ENCODE results near the gene RIMS4. TPM values are rescaled to one million over a fixed set of nuclear protein-coding genes. Genes with fewer than 3 reads are reported as not detected.
A peak's percentile ranks its signal among the peaks of the same experiment; 100 is the strongest.

Gene RIMS4
- total RNA-seq, 1 donor from 2014 or later = not detected

DNA sequence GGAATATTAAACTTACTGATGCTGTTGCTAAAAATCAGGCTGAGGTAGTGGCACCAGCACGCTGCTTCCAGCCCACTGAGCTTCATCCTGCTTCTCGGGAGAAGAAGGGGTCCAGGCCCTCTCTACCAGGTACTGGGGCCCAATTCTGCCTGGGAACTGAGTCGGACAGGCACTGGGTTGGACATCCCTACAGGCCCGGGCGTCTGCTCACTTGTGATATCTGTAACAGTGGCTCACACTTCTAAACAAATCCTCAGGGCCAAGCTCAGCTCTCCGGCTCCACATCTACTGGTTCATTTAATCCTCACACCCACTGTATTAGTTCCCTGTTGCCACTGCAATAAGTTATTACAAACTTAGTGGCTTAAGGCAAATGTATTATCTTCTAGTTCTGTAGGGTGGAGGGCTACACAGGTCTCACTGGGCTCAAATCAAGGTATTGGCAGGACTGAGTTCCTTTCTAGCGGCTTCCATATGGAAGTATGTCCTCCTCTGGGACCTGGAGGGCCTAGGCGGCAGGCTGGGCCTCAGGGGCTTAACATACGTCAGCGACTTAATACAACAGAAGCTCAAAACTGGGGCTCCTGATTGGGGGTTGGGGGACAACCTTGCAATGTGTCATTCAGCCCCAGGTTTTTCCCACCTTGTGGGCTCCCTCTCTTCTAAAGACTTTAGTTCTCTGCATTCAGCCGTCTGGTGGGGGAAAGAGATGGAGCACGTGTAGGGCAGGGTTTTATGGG, 66.3 kb downstream of the RIMS4 start:
- no peak for DNase-seq (ENCODE audit: low read depth in 2 of 2)

DNA sequence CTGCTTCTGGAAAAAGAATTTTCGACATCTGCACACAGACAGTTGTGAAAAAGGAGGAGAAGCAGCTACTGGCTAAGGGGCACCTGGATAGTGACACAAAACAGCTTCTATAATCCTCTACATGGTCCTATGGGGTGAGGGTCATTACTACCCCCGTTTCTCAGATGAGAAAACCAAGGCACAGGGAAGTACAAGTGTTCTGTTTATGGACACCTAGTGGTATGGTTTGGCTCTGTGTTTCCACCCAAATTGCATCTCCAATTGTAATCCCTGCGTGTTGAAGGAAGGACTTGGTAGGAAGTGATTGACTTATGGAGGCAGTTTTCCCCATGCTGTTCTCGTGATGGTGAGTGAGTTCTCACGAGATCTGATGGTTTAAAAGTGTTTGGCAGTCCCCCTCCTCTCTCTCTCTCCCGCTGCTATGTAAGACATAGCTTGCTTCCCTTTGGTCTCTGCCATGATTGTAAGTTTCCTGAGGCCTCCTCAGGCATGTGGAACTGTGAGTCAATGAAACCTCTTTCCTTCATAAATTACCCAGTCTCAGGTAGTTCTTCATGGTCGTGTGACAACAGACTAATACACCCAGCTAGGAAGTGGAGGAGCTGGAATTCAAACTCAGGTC, 67.2 kb downstream of the RIMS4 start:
- DNase-seq (ENCODE audit: low read depth in 2 of 2) = no peak

DNA sequence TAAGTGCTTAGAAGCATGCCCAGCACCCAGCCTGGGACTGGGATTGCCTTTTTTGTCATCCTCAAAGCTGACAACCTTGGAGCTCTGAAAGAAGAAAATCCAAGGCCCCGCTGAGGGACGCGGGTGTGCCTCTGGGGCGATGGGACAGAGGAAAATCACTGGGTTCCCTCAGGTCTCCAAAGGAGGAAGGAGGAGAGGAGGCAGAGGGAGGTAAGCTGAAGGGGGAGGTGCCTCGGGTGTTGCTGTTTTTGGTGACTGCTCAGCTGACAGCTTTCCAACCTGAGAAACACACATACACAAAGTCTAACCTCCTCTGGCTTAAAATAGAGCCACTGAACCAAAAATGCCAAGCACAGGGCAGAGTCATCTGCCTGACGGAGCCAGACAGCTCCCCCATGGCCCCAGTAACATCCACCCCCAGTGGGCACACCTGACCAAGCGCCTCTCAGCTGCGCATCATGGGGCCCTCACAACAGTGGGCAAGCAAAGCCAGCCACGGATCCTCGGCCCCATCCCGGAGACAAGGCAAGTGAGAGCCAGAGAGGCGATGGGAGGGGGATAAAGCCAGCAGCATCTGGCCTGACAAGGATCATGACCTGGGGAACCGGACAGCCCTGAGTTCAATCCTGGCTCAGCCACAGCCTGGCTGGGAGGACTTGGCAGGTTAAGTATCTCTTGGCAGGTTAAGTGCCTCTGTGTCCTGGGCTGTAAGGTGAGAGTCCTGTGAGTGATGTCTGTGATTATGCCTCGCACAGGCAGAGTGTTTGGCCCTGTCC, 67.9 kb downstream of the RIMS4 start:
- no peak for DNase-seq (ENCODE audit: low read depth in 2 of 2)

DNA sequence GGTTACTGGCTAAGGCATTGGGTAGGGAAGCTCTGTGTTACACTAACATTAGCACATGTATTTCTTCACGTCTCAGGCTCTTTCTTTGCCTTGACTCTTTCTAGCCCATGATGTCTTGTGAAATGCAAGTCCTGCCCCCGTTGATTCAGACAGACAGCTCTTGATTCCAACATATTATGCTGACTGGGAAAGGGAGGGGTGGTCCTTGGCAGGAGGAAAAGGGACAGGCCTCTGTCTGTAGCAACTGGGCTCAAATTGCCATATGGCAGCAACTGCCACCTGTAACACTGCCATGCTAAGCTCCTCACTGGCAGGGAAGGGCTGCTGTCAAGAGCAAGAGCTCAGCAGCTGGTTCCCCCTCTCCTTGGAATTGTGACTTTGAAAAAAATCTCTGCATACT, 70.4 kb downstream of the RIMS4 start:
- DNase-seq (ENCODE audit: low read depth in 2 of 2) = no peak

DNA sequence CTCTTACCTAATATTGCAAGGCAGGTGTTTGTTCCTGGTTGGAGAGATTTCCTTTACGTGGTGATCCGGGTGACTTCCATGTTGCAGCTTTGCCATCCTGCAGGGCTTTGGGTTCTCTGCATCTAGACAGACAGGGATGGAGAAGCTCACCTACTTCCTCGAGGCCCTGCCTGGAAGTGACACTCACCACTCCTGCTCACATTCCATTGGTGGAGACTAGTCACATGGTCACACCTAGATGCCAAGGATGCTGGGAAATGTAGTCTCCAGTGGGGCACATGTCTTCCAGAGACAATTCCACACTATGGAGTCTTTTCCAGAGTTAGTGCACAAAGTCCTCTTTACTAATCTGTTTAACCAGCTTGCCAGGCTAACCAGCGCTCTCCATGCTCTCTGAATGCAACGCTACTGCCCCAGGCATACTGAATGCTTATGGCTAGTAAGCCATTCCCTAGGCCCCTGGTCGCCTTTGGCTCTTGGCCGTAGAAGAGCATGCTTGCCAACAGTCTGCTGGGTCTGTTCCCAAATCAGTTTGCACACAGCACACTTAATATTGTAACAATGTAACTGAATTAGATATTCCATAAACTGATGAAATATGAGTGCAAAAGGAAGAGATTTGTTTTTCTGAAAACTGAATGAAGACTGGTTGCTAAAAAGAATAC, 71.4 kb downstream of the RIMS4 start:
- DNase-seq (ENCODE audit: low read depth in 2 of 2) = peak; percentile 57 to 74

DNA sequence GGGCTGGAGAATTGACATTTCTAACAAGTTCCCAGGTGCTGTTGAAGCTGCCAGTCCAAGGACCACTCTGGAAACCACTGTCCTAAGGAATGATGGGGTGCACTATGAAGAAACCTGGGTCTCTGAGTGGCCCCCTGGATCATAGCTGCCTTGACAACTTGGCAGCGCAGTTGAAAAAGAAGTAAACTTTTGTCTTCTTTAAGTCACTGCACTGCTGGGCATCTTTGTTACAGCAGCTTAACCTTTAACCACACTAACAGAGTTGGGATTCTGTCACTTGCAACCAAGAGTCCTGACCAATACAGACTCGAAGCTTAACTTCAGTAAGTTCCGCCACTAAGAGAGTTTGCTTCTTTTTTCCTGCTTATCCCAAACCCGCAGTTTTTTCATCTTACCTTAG, 73.2 kb downstream of the RIMS4 start:
- DNase-seq (ENCODE audit: low read depth in 2 of 2) = no peak

DNA sequence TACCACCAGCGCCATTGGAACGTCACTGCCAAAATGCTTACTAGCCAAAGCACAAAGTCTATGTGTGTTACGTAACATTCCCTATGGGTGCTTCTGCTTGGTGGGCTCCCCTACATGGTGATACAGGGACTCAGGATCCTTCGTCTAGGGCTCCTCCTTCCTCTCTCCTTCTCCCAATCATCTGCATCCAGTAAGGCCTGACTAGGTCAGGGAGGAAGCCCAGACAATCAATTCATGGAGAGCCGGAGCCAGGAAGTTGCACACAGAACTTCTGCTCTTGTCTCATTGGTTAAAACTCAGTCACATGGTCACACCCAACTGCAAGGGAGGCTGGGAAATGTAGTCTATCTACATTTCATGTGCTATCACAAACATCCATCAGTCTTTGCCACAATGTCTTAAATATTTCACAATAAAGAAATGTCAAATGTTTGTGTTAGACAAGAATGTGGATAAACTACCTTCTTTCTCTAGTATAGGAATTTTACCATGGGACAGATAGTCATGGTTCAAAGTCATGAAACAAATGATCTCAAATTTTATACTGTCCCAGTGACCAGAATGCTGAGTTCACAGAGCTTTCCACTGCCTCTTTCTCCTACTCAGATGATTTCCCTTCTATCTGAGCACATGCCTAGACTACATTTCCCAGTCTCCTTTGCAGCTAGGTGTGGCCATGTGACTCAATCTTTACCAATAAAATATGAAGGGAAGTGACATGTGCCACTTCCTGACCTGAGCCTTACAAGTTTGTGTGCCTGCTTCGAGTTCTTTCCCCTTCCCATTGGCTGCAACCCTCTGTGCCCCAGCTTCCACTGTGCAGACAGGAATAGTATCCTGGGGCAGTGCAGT, 74.0 kb downstream of the RIMS4 start:
- DNase-seq (ENCODE audit: low read depth in 2 of 2) = peak; percentile 64 to 73

DNA sequence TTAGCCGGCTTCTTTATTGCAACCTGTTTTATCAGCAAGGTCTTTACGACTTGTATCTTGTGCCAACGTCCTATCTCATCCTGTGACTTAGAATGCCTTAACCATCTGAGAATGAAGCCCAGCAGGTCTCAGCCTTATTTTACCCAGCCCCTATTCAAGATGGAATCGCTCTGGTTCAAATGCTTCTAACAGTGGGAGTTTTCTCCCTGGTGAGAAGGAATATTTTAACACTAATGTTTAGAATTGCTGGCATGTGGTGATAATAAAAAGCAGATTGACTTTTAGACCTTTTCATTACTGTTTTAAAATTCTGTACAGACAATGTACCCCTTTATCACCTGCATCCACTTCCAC, 74.6 kb downstream of the RIMS4 start:
- DNase-seq (ENCODE audit: low read depth in 2 of 2) = no peak

DNA sequence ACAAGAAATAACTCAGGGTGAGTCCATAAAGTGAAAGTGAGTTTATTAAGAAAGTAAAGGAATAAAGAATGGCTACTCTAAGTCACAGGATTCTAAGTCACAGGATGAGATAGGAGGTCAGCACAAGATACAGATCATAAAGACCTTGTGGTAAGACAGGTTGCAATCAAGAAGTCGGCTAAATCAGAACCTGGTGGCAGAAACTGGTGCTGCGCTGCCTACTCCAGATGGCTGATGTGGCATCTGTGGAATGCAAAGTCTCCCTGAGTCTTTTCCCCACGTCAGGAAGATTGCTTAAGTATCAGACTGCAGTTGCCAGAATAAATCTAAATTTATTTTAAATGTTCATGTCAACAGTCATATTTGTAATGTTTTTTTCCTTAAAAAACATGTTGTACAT, 75.4 kb downstream of the RIMS4 start:
- no peak for DNase-seq (ENCODE audit: low read depth in 2 of 2)

DNA sequence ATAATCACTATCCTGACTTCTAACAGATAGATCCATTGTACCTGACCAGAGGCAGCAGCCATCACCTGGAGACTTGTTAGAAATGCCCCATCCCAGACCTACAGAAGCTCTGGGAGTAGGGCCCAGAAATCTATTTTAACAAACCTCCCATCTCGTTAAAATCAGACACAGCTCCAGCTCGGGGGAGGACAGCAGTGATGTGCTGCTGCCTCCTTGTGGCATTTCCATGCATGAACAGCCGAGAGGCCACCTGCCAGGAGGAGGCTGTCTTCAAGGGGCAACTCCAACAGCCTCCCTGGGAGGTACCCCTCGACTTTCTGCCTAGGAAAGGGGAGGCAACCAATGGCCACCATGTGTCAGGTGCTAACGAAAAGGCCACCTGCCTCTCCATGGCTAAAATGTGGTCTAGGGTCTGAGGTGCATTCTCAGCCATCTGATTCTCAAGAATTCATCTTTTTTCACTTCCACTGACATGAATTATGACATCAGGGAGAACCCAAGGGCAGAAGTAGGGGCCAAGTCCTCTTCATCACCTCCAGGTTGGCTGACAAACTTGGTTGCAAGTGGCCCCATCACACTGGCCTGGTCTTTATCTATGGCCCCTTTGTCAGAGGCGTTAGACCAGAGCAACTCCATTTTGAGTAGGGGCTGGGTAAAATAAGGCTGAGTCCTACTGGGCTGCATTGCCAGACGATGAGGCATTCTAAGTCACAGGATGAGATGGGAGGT, 76.8 kb downstream of the RIMS4 start:
- DNase-seq (ENCODE audit: low read depth in 2 of 2) = peak; percentile 34 to 73

DNA sequence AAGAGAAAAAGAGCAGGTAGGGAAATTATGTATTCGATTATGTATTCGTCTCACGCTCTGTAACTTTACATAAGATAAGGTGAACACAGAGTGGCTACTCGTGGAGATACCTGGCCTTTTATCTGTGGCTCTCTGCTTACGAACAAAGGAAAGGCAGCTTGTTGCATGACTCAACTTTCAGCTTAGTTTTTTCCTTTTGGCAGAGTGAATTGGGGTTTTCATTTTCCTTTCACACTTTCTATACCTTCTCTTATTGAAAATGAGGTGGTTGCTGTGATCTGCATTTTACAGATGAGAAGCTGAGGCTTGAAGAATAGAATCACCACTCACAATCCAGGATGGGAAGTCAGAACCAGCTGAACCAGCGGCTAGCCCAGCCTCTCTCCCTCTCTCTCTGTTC, 78.0 kb downstream of the RIMS4 start:
- peak in 1 of 2 donors; percentile 28 for DNase-seq (ENCODE audit: low read depth in 2 of 2)

DNA sequence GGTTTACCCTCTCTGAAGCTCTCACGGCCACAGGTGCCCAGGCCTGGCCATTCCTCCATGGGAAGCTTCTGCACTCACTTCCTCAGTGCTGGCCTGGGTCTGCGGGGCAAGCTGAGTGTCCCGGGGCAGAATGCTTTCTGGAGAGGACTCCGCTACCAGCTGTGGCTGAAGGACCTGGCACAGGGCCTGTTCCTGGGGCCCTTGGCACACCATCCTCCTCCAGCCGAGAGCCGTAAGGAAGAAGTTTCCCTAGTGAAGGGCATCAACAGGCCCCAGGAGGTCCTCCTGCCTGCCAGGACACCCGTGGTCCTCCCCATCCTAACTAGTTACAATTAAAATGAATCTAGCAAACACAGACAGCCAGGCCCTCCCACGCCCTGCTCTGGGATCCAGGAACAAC, 78.7 kb downstream of the RIMS4 start:
- peak in 1 of 2 donors; percentile 36 for DNase-seq (ENCODE audit: low read depth in 2 of 2)

DNA sequence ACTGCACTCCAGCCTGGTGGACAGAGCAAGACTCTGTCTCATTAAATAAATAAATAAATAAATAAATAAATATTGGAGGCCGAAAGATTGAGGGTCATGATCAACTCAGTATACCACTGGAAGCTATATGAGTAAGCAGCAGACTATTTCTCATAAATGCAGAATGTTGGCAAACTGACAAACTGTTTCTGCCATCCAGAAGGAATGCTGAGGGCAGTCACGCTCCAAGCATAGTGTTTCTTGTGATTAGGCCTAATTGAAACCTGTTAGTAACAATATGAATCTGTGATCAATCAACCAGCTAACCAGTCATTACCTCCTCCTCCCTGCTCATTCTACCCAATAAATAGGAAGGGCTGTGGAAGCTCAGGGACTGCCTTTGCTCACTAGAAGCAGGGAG, 79.9 kb downstream of the RIMS4 start:
- DNase-seq (ENCODE audit: low read depth in 2 of 2) = peak in 1 of 2 donors; percentile 85

DNA sequence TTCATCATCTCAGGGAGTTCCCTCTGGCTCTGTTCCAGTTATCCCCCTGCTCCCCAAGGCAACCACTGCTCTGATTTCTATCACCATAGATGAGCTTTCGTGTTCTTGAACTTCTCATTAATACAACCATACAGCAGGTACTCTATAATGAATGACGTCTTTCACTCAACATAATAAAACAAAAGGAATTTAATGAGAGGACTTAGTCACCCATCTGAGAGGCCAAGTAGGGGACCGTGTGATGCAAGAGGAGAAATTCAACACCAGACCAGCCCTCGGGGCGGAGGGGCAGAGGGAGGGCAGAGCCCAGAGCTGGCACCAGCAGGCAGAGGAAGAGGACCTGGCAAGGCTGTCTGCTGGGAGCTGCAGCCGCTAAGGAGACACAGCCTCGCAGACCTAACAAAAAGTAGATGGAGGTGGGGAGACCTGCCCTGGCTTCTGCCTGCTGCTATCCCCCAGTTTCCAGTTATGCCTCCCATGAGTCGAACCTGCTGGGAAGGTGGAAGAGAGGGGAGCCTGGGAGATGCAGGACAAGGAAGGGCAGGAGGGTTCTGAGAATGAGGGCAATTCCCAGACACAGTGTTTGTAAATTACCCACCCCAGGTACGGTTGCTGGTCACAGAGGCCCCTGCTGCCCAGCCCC, 81.4 kb downstream of the RIMS4 start:
- peak in 1 of 2 donors; percentile 79 for DNase-seq (ENCODE audit: low read depth in 2 of 2)

DNA sequence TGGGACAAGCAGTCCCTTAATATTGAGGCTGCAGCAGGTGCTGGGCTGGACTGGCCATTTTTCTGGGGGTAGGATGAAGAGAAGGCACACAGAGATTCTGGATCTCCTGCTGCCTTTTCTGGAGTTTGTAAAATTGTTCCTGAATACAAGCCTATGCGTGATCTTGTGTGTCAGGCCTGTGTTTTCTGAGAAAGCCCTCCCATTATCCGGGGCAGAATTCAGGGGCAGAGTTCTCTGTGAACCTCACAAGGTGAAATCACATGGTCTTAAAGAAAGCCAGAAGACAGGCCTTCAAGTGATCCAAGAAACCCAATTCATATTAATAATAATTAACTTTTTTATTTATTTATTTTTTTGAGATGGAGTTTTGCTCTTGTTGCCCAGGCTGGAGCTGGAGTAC, 82.7 kb downstream of the RIMS4 start:
- DNase-seq (ENCODE audit: low read depth in 2 of 2) = no peak

DNA sequence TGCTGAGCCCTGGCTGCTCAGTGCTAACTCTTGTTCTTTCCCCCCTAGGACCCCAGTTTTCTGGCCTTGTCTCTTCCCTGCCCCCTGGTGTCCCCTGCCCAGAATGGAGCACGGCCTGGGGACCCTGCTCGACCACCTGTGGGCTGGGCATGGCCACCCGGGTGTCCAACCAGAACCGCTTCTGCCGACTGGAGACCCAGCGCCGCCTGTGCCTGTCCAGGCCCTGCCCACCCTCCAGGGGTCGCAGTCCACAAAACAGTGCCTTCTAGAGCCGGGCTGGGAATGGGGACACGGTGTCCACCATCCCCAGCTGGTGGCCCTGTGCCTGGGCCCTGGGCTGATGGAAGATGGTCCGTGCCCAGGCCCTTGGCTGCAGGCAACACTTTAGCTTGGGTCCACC, 83.3 kb downstream of the RIMS4 start:
- no peak for DNase-seq (ENCODE audit: low read depth in 2 of 2)

DNA sequence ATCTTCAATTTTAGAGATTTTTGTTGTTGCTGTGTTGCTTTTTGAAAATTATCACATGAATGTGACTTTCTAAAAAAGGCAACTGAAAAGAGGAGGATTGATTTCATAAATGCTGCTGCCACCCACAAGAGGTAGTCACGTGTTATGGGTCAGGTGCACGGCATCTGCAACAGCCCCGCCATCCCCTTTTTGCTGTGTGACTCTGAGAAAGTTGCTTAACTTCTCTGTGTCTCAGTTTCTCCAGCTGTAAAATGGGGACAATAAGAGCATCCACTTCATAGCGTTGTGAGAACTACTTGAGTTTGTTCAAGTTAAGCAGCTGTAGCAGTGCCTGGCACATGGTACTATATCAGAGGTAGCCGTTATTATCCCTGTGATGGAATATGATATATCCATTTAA, 84.5 kb downstream of the RIMS4 start:
- DNase-seq (ENCODE audit: low read depth in 2 of 2) = no peak

DNA sequence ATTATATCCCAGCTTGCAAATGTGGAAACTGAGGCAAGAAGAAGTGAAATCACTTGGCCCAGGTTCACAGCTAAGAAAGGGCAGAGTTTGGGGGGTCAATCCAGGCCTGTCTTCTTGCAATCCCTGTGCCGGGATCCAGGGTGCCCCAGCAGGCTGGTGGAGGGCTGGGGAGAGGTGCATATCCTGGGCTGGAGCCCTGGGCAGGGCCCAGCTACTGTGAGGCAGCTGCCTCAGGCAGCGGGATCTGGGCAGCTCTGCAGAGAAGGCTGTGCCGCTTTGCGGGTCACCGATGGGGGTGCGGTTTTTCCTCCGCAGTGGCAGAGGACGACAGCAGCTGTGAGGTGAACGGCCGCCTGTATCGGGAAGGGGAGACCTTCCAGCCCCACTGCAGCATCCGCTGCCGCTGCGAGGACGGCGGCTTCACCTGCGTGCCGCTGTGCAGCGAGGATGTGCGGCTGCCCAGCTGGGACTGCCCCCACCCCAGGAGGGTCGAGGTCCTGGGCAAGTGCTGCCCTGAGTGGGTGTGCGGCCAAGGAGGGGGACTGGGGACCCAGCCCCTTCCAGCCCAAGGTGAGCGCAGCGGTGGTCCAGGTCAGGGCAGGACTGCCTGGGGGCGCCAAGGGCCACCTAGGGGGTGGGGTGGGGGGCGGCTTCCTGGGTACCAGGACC, 85.8 kb downstream of the RIMS4 start:
- no peak for DNase-seq (ENCODE audit: low read depth in 2 of 2)

DNA sequence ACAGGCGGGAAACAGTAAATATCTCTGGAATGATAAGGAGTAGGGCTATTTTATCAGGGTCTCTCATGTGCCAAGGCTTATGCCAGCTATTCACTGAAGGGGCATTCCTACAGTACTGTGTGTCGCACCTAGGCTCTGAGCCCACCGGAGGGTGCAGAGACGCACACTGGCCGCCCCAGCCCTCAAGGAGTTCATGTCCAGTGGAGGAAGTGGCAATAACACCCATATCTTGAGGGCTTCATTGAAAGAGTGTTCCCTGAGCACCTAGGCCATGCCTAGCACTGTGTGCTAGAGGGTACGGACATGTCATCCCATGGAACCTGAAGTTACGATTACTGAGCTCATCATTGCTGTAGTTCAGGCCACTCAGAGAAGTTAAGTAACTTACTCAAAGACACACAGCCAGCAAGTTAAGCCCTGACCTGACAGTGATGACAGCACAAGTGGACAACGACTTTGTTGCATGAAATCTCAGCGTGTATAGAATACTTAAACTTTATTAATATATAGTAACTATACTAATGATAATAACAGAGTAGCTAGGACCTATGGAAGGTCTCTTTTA, 86.5 kb downstream of the RIMS4 start:
- DNase-seq (ENCODE audit: low read depth in 2 of 2) = no peak

Data from dermis microvascular lymphatic vessel endothelial cell (primary cell).